ENCODE measurements around the gene LSAMP.

The LSAMP gene

GRCh38 chr3:115999001-115999585, 446.2 kb downstream of the LSAMP start:
- no peak for DNase-seq

DNA sequence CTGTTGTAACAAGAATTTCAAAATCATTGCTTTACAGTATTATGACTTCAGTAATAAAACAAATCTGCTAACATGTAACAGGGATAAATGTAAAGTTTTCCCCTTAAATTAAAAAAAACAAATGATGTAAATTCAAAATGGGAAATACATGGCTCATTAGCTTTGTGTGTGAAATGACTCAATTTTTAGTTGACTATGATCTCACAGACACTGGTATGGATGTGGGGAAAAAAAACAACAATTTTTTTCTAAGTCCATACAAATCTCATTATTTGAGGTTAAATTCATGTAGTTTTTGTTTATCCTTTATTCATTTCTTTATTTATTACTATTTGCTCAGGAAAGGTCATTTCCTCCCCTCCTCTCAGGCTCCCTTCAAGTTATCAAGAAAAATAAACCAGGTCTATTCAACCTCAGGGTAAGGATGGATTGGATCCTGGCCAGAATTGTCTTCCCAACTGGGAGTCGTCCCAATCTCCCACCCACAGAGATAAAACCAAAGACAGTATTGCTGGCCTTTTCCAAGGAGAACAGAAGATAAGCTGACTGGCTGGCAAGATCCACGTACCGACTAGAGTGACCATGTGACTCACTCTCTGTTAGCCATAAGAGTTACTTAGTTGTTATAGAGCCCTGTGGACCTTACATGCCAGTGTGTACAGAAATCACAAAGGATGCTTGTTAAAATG, 448.7 kb downstream of the LSAMP start:
- DNase-seq = no peak

- no peak for DNase-seq
These were observed 454.6 kb downstream of the LSAMP start for GRCh38 chr3:115990669-115991068.

DNA sequence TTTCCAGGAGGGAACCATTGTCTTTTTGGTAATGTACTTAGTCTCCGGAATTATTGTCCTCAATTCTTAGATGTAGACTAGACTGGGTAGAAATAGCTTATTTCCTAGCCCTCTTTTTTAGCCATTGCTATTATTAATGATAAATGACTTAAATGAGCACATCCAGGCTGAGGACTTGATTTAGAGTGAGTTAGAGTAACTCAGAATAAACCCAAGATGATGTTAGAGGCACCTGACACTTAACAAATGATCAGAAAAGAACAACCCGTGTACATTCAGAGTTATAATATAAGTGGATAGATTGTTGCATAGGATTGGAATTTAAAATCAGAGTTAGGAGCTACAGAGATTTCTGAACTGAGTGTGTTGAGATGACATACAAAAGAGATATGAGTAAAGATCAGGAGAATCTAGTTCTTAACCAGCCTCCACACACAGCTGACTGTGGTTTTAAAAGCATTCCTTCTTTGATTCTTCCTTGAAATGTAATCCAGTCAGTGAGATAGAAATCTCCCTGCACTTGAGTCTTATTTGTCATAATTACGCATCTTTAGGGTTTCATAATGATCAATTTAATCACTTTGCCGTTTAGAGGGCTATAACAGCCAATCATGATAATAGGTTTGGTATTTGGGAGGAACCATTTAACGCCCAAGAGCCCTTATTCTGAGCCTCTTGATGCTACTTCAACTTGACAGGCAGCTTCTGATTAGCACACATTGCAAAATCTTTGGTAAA, 455.4 kb downstream of the LSAMP start:
- DNase-seq = no peak

DNA sequence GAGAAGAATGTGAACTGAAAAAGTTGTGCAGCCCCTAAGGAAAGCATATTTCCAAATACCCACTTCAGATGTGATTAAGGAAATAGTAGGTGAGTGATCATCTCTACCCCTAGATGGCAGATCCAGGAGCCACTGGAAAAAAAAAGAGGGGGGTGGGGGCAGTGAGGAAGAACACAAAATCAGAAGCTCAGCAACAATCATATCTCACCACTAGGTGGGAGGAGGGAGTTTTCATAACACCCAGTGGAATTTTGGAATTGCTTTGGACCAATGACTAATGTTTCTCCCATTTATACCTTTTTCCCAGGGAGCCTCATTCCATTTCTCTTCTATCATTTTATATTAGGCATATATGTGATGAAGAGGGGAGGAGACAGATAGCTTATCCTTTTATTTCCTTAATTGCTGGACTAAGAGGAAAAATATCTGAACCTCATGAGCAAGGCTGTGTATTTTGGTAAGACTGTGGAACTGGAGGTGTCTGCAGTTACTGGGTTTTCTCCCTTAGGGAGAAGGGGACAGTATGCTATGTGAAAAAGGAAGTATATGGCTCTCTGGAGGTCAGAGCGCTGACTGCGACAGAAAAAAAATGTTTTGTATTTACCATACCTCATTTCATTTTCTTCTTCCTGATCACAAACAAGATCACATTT, 458.6 kb downstream of the LSAMP start:
- DNase-seq = no peak

GRCh38 chr3:115982629-115983028, 462.7 kb downstream of the LSAMP start:
- no peak for DNase-seq

DNA sequence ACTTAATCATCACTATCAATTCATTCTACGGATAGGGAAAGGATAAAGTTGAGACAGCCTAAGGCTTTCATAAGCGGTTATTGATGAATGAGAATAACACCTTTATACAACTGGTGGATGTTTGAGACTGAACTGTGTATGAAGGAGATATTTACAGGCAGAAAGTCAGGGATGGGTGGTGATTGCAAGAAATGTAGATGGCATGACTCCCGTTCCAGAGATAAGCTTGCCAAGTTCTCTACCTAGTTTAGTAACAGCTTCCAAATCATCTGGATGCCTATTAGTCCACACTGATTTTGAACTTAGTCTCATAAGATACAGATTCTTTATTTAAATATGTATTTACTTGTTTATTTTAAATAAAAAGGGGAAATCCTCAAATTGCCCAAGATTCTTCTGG, 463.2 kb downstream of the LSAMP start:
- DNase-seq = no peak

DNA sequence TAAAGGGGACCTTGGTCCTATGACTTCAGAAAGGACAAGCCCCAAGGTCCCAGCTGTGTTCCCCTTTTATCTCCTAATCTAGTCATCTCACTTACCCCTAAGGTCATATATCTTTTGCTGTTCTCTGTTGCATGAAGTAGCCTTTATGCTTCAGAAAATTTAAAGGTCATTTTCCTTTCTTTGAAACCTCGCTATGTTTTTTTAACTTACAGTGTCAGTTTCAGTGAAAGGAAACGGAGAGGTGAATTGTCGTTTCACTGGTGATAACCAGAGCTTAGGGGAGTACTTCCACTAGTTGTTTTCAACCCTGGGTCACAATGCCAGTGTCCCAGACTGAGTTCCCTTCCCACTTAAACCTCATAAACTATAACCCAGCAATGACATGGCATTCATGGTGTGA, 464.6 kb downstream of the LSAMP start:
- no peak for DNase-seq

DNA sequence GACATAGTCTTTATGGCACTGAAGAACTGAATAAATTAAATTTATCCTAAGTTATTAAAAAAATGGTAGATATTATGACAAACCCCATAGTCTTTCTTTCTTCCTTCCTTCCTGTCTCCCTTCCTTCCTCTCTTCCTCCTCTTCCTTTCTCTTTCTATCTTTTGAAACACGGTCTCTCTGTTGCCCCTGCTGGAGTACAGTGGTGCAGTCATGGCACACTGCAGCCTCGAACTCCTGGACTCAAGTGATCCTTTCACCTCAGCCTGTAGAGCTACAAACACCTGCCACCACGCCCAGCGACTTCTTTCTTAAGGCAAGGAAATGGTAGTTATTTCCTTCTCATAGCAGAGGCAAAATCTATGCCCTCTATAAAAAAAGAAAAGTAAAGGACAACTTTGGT, 467.4 kb downstream of the LSAMP start:
- no peak for DNase-seq

DNA sequence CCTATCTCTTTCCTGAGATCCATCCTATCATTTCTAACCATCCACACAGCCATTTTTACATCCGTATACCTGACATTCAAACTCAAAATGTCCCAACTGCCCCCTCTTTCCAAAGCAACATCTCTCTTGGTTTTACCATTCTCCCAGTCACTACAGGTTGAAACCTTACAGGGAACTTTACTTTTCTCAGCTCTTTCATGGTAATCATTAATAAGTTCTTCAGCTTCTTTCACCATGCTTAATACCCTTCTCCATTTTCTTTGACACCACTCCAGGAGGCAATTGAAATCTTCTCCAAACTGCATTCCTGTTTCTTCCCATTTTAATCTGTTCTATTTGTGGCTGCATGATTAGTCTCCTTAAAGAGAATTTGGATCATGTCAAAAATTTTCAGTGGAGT, 469.5 kb downstream of the LSAMP start:
- no peak for DNase-seq

DNA sequence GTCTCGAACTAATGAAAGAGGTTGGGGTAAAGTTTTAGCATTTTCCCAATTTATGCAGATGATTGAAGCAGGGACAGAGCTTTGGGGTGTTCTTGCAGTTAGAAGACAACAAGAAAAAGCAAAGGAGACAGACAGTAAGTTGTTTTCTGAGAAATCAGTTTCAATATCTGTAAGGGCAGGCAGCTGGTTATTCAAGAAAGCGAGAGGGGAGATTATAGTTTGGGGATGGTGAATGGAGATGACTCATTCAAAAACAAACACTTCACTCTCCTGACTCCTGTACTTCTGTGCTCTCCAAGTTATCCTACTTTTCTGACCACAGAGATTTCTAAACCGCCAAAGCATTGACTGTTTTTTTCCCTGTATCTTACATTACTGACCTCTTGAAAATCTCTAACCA, 469.9 kb downstream of the LSAMP start:
- no peak for DNase-seq

GRCh38 chr3:115974940-115975339, 470.3 kb downstream of the LSAMP start:
- no peak for DNase-seq

- DNase-seq = no peak
These were observed 476.4 kb downstream of the LSAMP start for GRCh38 chr3:115968871-115969270.

DNA sequence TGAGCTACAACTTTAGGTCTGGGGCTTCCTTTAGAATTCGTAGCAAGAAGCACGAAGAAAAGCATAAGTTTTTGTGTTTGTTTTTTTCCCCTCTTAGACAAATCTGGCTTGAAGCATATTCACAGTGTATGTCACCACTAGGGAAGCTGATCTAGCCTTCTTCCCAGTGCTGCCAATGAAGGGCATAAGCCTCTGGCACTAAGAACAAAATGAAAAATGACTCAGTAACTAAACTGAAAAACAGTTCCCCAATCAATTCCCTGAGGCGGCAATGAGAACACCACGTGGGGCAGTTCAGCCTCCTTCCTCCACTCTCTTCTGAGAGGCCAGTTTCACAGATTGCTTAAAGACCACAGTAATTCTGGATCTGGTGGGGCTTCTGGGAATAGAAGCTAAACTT, 483.9 kb downstream of the LSAMP start:
- DNase-seq = no peak

DNA sequence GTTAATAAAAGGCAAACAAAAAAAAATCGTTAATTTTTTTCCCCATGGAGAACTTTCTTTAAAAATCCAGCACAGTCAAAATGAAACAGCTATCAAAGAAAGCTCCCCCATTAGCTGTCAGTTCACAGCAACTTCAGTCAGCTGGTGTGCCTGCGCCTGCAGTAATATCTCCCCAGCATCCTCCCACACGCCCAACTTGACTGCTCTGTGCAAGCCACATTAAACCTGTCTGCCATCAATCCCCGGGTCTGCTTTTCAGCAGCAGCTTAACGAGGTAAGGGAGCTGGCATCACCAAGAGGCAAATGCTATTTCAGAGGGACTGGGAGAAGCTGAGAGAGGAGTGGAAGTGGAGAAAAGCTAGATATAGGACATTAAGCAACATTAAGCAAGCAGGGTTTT, 484.5 kb downstream of the LSAMP start:
- no peak for DNase-seq

GRCh38 chr3:115958526-115958925, 486.8 kb downstream of the LSAMP start:
- DNase-seq = no peak

DNA sequence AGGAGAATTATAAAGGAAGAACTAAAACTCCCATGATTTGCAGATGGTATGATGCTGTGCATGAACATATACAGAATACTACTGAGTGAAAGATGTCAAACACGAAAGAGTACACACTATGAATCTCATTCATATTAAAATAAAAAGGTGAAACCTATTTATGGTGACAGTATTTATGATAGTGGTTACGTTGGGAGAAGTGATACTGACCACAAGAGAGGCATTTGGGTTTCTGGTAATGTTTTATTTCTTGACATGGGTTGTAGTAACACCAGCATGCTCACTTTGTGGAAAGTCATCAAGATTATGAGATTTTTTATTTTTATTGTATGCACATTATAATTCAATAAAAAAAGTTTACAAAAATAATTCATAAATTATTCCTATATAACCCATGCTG, 498.0 kb downstream of the LSAMP start:
- no peak for DNase-seq

DNA sequence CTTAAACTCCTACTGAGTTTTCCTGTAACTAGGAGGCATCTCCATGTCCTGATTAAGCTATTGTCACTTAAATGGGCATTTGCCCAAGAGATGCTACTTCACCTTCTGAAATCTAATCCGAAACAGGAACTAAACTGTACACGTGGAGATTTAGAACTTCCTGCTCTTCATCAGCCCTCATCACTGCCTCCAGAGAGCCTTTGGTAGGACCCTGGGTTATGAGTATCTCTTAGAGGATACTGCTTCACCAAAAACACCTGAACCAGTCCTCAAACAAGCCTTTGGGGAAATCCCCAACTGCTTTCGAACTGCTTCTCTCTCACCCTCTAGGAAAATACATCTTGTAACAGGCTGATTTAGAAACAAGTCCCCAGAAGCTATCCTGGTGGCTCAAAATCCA, 501.7 kb downstream of the LSAMP start:
- DNase-seq = no peak

DNA sequence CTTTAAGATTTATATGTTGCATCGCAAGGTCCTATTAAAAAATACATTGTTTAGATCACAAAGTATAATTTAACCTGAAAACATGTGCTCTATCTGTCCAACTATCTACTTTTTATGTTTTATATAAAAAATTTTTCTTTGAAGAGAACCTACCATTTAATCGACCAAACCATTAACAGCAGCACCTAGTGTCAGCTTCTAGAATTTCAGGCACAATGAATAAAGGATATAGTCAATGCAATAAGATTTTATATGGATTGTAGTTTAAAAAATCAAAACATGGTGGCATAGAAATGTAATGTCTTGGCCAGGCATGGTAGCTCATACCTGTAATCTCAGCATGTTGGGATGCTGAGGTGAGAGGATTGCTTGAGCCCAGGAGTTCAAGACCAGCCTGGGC, 508.2 kb downstream of the LSAMP start:
- no peak for DNase-seq

GRCh38 chr3:115932807-115933206, 512.5 kb downstream of the LSAMP start:
- DNase-seq = no peak

- no peak for DNase-seq
These were observed 513.7 kb downstream of the LSAMP start for GRCh38 chr3:115931581-115931980.

DNA sequence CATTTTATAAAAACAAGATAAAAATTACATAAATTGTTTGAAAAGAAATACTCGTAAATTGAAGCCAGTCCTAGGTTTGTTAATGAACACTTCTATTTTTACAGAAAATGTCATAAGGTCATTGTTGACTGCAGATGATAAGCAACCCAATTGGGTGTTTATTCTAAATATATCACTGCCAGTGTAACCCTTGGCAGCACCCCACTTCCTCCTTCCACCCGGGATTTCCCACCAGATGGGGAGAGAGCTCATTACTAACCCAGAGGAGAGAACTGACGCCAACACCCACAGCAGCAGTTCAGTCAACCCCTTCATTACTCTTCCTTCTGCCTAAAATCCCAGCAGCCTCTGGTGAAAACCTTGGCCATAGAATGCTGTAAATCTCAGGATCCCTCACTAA, 514.4 kb downstream of the LSAMP start:
- no peak for DNase-seq

- no peak for DNase-seq
These were observed 515.1 kb downstream of the LSAMP start for GRCh38 chr3:115930168-115930567.

GRCh38 chr3:115928376-115928775, 516.9 kb downstream of the LSAMP start:
- DNase-seq = no peak

All from CD4-positive, alpha-beta T cell treated with Interleukin-1 beta for 1 hour (primary cell).